Erythroblast (primary cell): ENCODE results near the gene FOXJ3.
A peak's percentile ranks its signal among the peaks of the same experiment; 100 is the strongest.

Source experiments
- DNase-seq, 2 experiments: peaks; one replicate each; lab custom pipeline; 2025; lab: John Stamatoyannopoulos, UW
- GATA1 ChIP-seq: IDR thresholded peaks from 2 replicates; pipeline ENCODE4 v1.6.1; 2011; ENCODE audit warnings: low read depth, mild to moderate bottlenecking, control low read depth, low read length, moderate library complexity
- POLR2A ChIP-seq: IDR thresholded peaks from 2 replicates; pipeline ENCODE4 v1.6.1; 2011; ENCODE audit warnings: mild to moderate bottlenecking, low read length

FOXJ3 gene

GRCh38 chr1:42163536-42164503 is 171.2 kb downstream of the FOXJ3 start:
- DNase-seq, result no peak
- no peak for TF ChIP-seq POLR2A
- TF ChIP-seq GATA1, result no peak

DNA sequence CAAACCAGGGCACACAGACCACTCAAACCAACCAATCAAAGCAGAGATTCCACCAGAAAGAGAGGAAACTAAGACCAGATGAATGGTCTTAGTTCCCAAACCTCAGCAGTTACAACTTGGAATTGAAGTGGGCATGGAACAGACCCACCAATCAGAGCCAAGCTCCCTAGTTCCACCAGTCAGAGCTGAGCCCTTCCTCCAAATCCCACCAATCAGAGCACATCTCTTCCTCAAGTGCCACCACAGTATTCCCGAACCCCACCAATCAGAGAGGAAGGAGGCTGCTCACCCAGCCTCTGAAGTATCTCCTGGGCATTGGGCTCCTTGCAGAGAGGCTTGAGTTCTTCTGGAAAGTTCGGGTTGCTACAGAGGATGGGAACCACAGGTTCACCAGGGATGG is 171.9 kb downstream of the FOXJ3 start:
- DNase-seq, result no peak
- TF ChIP-seq POLR2A (no peak), GATA1 (no peak)

GRCh38 chr1:42162181-42162580 is 172.9 kb downstream of the FOXJ3 start:
- TF ChIP-seq GATA1, result no peak
- no peak for TF ChIP-seq POLR2A
- no peak for DNase-seq

DNA sequence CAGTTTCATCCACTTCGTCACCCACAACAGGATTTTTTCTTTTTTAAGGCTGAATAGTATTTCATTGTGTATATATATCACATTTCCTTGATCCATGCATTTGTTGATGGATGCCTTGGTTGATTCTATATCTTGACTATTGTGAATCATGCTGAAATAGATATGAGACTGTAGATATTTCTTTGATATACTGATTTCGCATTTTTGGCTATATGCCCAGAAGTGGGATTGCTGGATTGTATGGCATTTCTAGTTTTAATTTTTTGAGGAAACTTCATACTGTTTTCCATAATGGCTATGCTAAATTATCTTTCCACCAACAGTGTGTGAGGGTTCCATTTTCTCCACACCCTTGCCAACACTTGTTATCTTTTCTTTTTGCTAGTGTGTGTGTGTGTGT is 176.8 kb downstream of the FOXJ3 start:
- TF ChIP-seq GATA1, result no peak
- no peak for TF ChIP-seq POLR2A
- DNase-seq, result no peak

DNA sequence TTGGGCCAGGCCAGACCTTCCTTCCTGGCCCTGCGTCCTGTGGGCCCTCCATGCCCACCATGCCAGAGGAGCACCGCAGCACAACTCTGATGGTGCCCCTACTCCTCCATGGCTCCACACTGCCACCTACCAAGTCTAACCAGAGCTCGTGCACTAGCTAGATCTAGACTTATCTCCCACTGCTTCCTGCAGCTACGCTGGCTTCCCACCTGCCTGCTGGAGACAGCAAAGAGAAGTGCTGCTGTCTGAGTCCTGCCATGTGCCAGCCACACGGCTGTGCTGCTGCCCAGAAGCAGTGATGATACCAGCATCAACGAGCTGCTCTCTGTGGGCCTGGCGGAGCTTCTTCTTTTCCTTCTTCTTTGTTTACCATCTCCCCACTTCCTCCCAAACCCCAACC is 177.4 kb downstream of the FOXJ3 start:
- no peak for DNase-seq
- TF ChIP-seq POLR2A (no peak), GATA1 (no peak)

DNA sequence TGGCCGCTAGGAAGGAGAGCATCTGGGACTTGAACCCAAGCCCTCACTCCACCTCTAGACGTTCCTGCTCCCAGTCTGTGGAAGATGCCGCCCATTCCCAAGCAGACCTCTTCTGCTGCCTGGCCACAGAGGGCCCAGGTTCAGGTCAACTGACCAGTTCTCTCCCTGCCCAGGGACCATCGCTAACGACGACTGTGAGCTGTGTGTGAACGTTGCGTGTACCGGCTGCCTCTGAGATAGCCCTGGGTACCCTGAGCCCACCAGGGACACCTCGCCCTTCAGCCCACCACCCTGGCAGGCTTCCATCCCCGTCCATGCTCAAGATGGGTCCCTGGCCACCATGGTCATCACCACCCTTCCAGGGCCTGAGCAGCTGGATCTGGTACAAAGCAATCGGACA is 179.7 kb downstream of the FOXJ3 start:
- no peak for TF ChIP-seq GATA1
- TF ChIP-seq POLR2A, result no peak
- DNase-seq, result no peak

GRCh38 chr1:42154685-42155084 is 180.3 kb downstream of the FOXJ3 start:
- no peak for DNase-seq
- TF ChIP-seq GATA1 (no peak), POLR2A (no peak)

- TF ChIP-seq GATA1 (no peak), POLR2A (no peak)
- no peak for DNase-seq
Observed at GRCh38 chr1:42153624-42154023, 181.4 kb downstream of the FOXJ3 start.

GRCh38 chr1:42152907-42153600 is 182.0 kb downstream of the FOXJ3 start, which contains the start of gene GUCA2B:
TSS of gene GUCA2B (plus strand) at chr1:42153410. CDS start at chr1:42153451, 41 bp downstream.
- DNase-seq, result no peak
- TF ChIP-seq POLR2A, result no peak
- TF ChIP-seq GATA1, result no peak

- TF ChIP-seq POLR2A (no peak), GATA1 (no peak)
- DNase-seq, result no peak
Observed at GRCh38 chr1:42152119-42152518, 182.9 kb downstream of the FOXJ3 start.

DNA sequence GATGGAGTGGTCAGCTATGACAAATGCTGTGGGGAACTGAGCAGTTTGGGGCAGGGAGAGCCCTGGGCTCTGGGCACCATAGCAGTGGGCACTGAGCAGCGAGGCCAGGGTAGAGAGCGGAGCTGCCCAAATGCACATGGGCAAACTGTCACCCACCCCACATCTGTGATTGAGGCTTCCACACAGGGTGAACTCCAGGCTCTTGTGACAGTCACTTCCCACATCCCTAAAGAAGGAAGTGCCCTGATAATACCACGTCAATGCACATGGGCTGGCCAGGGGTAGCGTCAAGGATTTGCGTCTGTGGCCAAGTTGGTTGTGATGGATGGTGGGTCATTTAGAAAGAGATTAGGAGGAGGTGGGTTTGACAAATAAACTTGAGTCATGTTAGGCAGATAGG is 184.4 kb downstream of the FOXJ3 start:
- DNase-seq, result no peak
- TF ChIP-seq POLR2A (no peak), GATA1 (no peak)

DNA sequence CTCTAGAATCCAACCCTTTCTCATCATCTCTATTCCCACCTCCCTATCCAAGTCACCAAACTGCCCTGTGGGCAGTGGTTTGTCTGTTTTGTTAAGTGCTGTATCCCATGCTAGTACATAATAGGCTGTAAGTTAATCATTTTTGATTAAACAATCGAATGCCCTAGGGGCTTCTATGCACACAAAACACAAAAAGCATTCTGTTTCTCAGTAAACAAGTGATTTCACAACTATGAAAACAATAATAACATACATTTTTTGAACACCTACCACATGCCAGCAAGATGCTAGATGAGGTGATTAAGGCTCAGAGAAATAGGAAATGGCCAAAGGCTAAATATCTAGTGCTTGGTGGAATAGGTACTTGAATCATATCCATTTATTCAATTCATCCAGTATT is 186.9 kb downstream of the FOXJ3 start:
- TF ChIP-seq GATA1, result no peak
- no peak for TF ChIP-seq POLR2A
- no peak for DNase-seq

GRCh38 chr1:42146626-42147320 is 188.3 kb downstream of the FOXJ3 start:
- peak; percentile 44 to 73 for DNase-seq
- TF ChIP-seq POLR2A (no peak), GATA1 (no peak)
